RWPE1 (cell line): ENCODE results near the gene LFNG.
A peak's percentile ranks its signal among the peaks of the same experiment; 100 is the strongest.
"Not testable (repeated sequence)": the region's sequence is repeated elsewhere in the genome, so short reads cannot be mapped to it uniquely, and the experiment has no call there.

Experiments
- CTCF ChIA-PET: fragments of 350-600 bp; sonication (Branson Sonifier 250); formaldehyde crosslinking; extraction: SDS; loops from one replicate; lab custom pipeline; 2021; lab: Yijun Ruan, JAX
- POLR2A ChIA-PET: fragments of 400-600 bp; formaldehyde crosslinking; extraction: SDS; loops from one replicate; lab custom pipeline; 2020; ENCODE audit warnings: antibody characterized with exemption; ENCODE audit not compliant: low non-redundant PET; lab: Yijun Ruan, JAX
- DNase-seq: peaks from one replicate; pipeline ENCODE4 v3.0.0; 2012; ENCODE audit warnings: low spot score
- H3K27ac ChIP-seq: fragments of 450-650 bp; 2 replicates; pipeline ENCODE4 v1.5.1; 2017
- CTCF ChIP-seq: fragments of 450-650 bp; conservative IDR thresholded peaks from 2 replicates; pipeline ENCODE4 v1.5.1; 2017; ENCODE audit warnings: low read depth, mild to moderate bottlenecking

The LFNG gene

GRCh38 chr7:2526659-2527504 is 7.3 kb downstream of the LFNG start:
- no peak for DNase-seq
- POLR2A ChIA-PET, result no interaction called here
- CTCF ChIA-PET, result no interaction called here
- peak overlapping the region; percentile 100 for H3K27ac ChIP-seq
- no peak for TF ChIP-seq CTCF

GRCh38 chr7:2527505-2528467 is 8.2 kb downstream of the LFNG start:
- DNase-seq, result no peak
- POLR2A ChIA-PET, result no interaction called here
- H3K27ac ChIP-seq, result peak overlapping the region; percentile 100
- CTCF ChIA-PET, result interaction anchor here (0.7 kb wide), 2 partner anchors 77 to 143 kb away, joined by 4 read pairs; no protein-coding TSS in a partner anchor
- no peak for TF ChIP-seq CTCF

GRCh38 chr7:2528481-2529095 is 9.0 kb downstream of the LFNG start:
- no peak for TF ChIP-seq CTCF
- ChIA-PET POLR2A (interaction anchor here (0.6 kb wide), 1 partner anchor 31 kb away, joined by 9 read pairs; no protein-coding TSS in a partner anchor), CTCF (interaction anchor here (0.7 kb wide), 2 partner anchors 78 to 142 kb away, joined by 4 read pairs; no protein-coding TSS in a partner anchor)
- DNase-seq, result no peak
- peak overlapping the region; percentile 100 for H3K27ac ChIP-seq

- DNase-seq, result peak; percentile 48
- ChIA-PET CTCF (no interaction called here), POLR2A (interaction anchor here (0.6 kb wide), 1 partner anchor 30 kb away, joined by 9 read pairs; no protein-coding TSS in a partner anchor)
- peak overlapping the region; percentile 100 for H3K27ac ChIP-seq
- TF ChIP-seq CTCF, result no peak
These were observed 9.8 kb downstream of the LFNG start for GRCh38 chr7:2529161-2530070.

GRCh38 chr7:2530071-2530987 is 10.8 kb downstream of the LFNG start:
- ChIA-PET CTCF (no interaction called here), POLR2A (no interaction called here)
- TF ChIP-seq CTCF, result no peak
- H3K27ac ChIP-seq, result peak overlapping the region; percentile 100
- DNase-seq, result peak; percentile 64

GRCh38 chr7:2530994-2531795 is 11.6 kb downstream of the LFNG start:
- H3K27ac ChIP-seq, result peak overlapping the region; percentile 100
- DNase-seq, CTCF ChIA-PET, POLR2A ChIA-PET: not testable (repeated sequence)

GRCh38 chr7:2531796-2532110 is 12.2 kb downstream of the LFNG start:
- POLR2A ChIA-PET, DNase-seq, CTCF ChIA-PET: not testable (repeated sequence)
- H3K27ac ChIP-seq, result peak overlapping the region; percentile 100
